ENCODE data around the gene SFXN3. TPM values are rescaled to one million over a fixed set of nuclear protein-coding genes. Genes with fewer than 3 reads are reported as not detected.
A peak's percentile ranks its signal among the peaks of the same experiment; 100 is the strongest.

SFXN3 gene
- polyA plus RNA-seq, 1 donor = 27.7 TPM

- DNase-seq = peak; percentile 96
Measured at GRCh38 chr10:101060036-101060950, 29.3 kb downstream of the SFXN3 start.

GRCh38 chr10:101060951-101061623 is 30.1 kb downstream of the SFXN3 start:
- DNase-seq = peak; percentile 93

GRCh38 chr10:101061624-101062231 is 30.7 kb downstream of the SFXN3 start, which contains the start of gene KAZALD1:
KAZALD1 (plus strand) TSS chr10:101061989; CDS start chr10:101062593, 604 bp downstream.
- DNase-seq = peak; percentile 84

GRCh38 chr10:101062232-101063049 is 31.4 kb downstream of the SFXN3 start:
- peak; percentile 61 for DNase-seq

- no peak for DNase-seq
Measured at GRCh38 chr10:101063050-101063525, 32.1 kb downstream of the SFXN3 start.

- DNase-seq = no peak
Measured at GRCh38 chr10:101063548-101064414, 32.7 kb downstream of the SFXN3 start.

- no peak for DNase-seq
Measured at GRCh38 chr10:101064415-101065030, 33.5 kb downstream of the SFXN3 start.

- no peak for DNase-seq
Measured at GRCh38 chr10:101065481-101066145, 34.6 kb downstream of the SFXN3 start.

- DNase-seq = peak; percentile 32
Measured at GRCh38 chr10:101066146-101066895, 35.3 kb downstream of the SFXN3 start.

GRCh38 chr10:101066896-101067355 is 35.9 kb downstream of the SFXN3 start:
- peak; percentile 21 for DNase-seq

- peak; percentile 84 for DNase-seq
Measured at GRCh38 chr10:101067356-101068083, 36.5 kb downstream of the SFXN3 start.

GRCh38 chr10:101069441-101069840 is 38.4 kb downstream of the SFXN3 start:
- DNase-seq = no peak

GRCh38 chr10:101070098-101070497 is 39.1 kb downstream of the SFXN3 start:
- DNase-seq = no peak

- DNase-seq = no peak
Measured at GRCh38 chr10:101071267-101071884, 40.3 kb downstream of the SFXN3 start.

GRCh38 chr10:101071885-101072433 is 40.9 kb downstream of the SFXN3 start:
- DNase-seq = no peak

GRCh38 chr10:101072923-101073322 is 41.9 kb downstream of the SFXN3 start:
- DNase-seq = no peak

GRCh38 chr10:101073631-101074030 is 42.6 kb downstream of the SFXN3 start:
- DNase-seq = no peak
